Panc1 (cell line): ENCODE data around the gene CIB1. TPM values are rescaled to one million over a fixed set of nuclear protein-coding genes. Genes with fewer than 3 reads are reported as not detected.

Experiments used
- ATAC-seq: fragments of 200-7000 bp; cut with Tn5 transposase; 2 replicates; pipeline ENCODE4 v1.9.1; 2020; ENCODE audit warnings: mild to moderate bottlenecking, moderate library complexity
- BruUV-seq: library from RNA; stranded (reverse); fragments of 400-500 nt; replicated peaks from 2 replicates; lab custom pipeline; 2021; lab: Mats Ljungman, UMichigan
- CTCF ChIA-PET: fragments of 300-600 bp; sonication (Branson Sonifier 250); formaldehyde crosslinking; loops from one replicate; lab custom pipeline; 2022; ENCODE audit warnings: antibody characterized with exemption; lab: Charles Lee
- POLR2A ChIA-PET: fragments of 300-600 bp; sonication (Branson Sonifier 250); formaldehyde crosslinking; loops from one replicate; lab custom pipeline; 2022; ENCODE audit warnings: antibody characterized with exemption; lab: Charles Lee
- DNase-seq: peaks from one replicate; pipeline ENCODE4 v3.0.0-alpha.2; 2010; ENCODE audit warnings: low read depth, low spot score
- H3K27ac ChIP-seq: 2 replicates; pipeline ENCODE4 v1.5.1; 2011; ENCODE audit warnings: mild to moderate bottlenecking, low read length, inconsistent platforms
- H3K27me3 ChIP-seq: fragments of 200-500 bp; sonication (Bioruptor generic); 2 replicates; pipeline ENCODE4 v1.6.0; 2014; ENCODE audit warnings: low read length, inconsistent platforms; ENCODE audit not compliant: control insufficient read depth, insufficient read depth
- H3K36me3 ChIP-seq: fragments of 200-500 bp; sonication (Bioruptor generic); 2 replicates; pipeline ENCODE4 v1.5.1; 2014; ENCODE audit warnings: inconsistent platforms, mild to moderate bottlenecking, low read length, moderate library complexity; ENCODE audit not compliant: control insufficient read depth, insufficient read depth
- H3K4me1 ChIP-seq: 2 replicates; pipeline ENCODE4 v1.5.1; 2011; ENCODE audit warnings: inconsistent platforms, mild to moderate bottlenecking, low read length, moderate library complexity; ENCODE audit not compliant: control insufficient read depth, insufficient read depth
- H3K4me3 ChIP-seq, 2 experiments: 2 replicates each; pipeline ENCODE4 v1.5.1; 2011 to 2012; ENCODE audit warnings: low read depth in 2 of 2, low read length in 2 of 2, mild to moderate bottlenecking in 2 of 2, inconsistent platforms in 1 of 2, moderate library complexity in 1 of 2
- H3K9me3 ChIP-seq: fragments of 200-500 bp; sonication (Bioruptor generic); 2 replicates; pipeline ENCODE4 v1.5.1; 2014; ENCODE audit warnings: low read depth, mild to moderate bottlenecking, inconsistent platforms, low read length, moderate library complexity; ENCODE audit not compliant: control insufficient read depth, insufficient read depth
- CTCF ChIP-seq: fragments of 450-650 bp; IDR thresholded peaks from 2 replicates; pipeline ENCODE4 v1.5.1; 2017; ENCODE audit warnings: mild to moderate bottlenecking
- POLR2AphosphoS5 ChIP-seq: IDR thresholded peaks from 2 replicates; pipeline ENCODE4 v1.6.1; 2012; ENCODE audit warnings: mild to moderate bottlenecking, low read depth, low read length, moderate library complexity
- REST ChIP-seq, 2 experiments: IDR thresholded peaks; 2 replicates each; pipeline ENCODE4 v1.6.1; 2011 to 2012; ENCODE audit warnings: low read depth in 2 of 2, control low read depth in 1 of 2, low read length in 1 of 2, mild to moderate bottlenecking in 1 of 2, moderate library complexity in 1 of 2; ENCODE audit not compliant: insufficient read depth in 1 of 2
- SIN3A ChIP-seq: IDR thresholded peaks from 2 replicates; pipeline ENCODE4 v1.6.1; 2012; ENCODE audit warnings: low read depth, mild to moderate bottlenecking, low read length, moderate library complexity, borderline replicate concordance; ENCODE audit not compliant: insufficient read depth
- TCF7L2 ChIP-seq: IDR thresholded peaks from 2 replicates; pipeline ENCODE4 v1.6.1; 2011; ENCODE audit warnings: mild to moderate bottlenecking, low read depth, low read length, inconsistent platforms
- in situ Hi-C: cut with HindIII; loops from 2 replicates; pipeline ENCODE4 v1.10.0; 2016; ENCODE audit warnings: low sequenced_read_pairs, low pct_unique_long_range_greater_than_20kb
- intact Hi-C: fragments of 100-400 bp; cut with micrococcal nuclease; formaldehyde crosslinking; loops from one replicate; pipeline ENCODE4 v1.10.0; 2022; ENCODE audit not compliant: unreplicated experiment
- total RNA-seq: library from RNA; stranded (reverse); gene quantifications from one replicate; pipeline ENCODE4 v1.2.1, GENCODE V29; 2021; ENCODE audit not compliant: unreplicated experiment

The CIB1 gene
- total RNA-seq, 1 experiment from 2014 or later = 193 TPM

- Histone ChIP-seq H3K4me3 (no peak overlapping the region), H3K27me3 (no peaks in the 10 kb centered on the region), H3K36me3 (peaks cover 22% of the 10 kb centered on the region), H3K27ac (peak overlapping the region; percentile 100), H3K9me3 (no peaks in the 10 kb centered on the region), H3K4me1 (peaks cover 96% of the 10 kb centered on the region)
- BruUV-seq = TSS peak; percentile 7
- in situ Hi-C loops = loop anchor here (10.0 kb wide), 1 partner anchor 50 kb away; no protein-coding TSS in a partner anchor
- intact Hi-C loops = no loop called here
- ChIA-PET POLR2A (interaction anchor here (0.5 to 1.1 kb wide), 11 partner anchors 13 to 390 kb away, joined by 3 to 10 read pairs (median 4); partner anchors contain the start of gene SEMA4B), CTCF (interaction anchor here (0.6 to 1.5 kb wide), 8 partner anchors 10 to 297 kb away, joined by 3 to 7 read pairs (median 4); no protein-coding TSS in a partner anchor)
- no peak for DNase-seq
- TF ChIP-seq CTCF (no peak), REST (IDR thresholded peaks at IDR 0.05; ENCODE audit: insufficient read depth in 1 of 2, low read depth in 2 of 2, low read length in 1 of 2) (no peak), POLR2AphosphoS5 (peak; percentile 62), TCF7L2 (no peak)
- no peak for ATAC-seq
Measured at GRCh38 chr15:90214553-90215196, 19.1 kb downstream of the CIB1 start.

- Histone ChIP-seq H3K4me3 (no peak overlapping the region), H3K27me3 (no peaks in the 10 kb centered on the region), H3K9me3 (no peaks in the 10 kb centered on the region), H3K36me3 (peaks cover 22% of the 10 kb centered on the region), H3K27ac (peak overlapping the region; percentile 100), H3K4me1 (peaks cover 96% of the 10 kb centered on the region)
- DNase-seq (no peak), ATAC-seq (peak; percentile 3)
- in situ Hi-C loops (loop anchor here (10.0 kb wide), 1 partner anchor 49 kb away; no protein-coding TSS in a partner anchor), intact Hi-C loops (no loop called here)
- no TSS peak for BruUV-seq
- CTCF ChIA-PET = interaction anchor here (0.7 kb wide), 1 partner anchor 296 kb away, joined by 5 read pairs; no protein-coding TSS in a partner anchor
- TF ChIP-seq CTCF (no peak), TCF7L2 (no peak; the same call in 1 of the 2 replicates), REST (IDR thresholded peaks at IDR 0.05; ENCODE audit: insufficient read depth in 1 of 2, low read depth in 2 of 2, low read length in 1 of 2) (no peak), POLR2AphosphoS5 (no peak), SIN3A (no peak)
- POLR2A ChIA-PET = interaction anchor here (0.7 to 0.9 kb wide), 4 partner anchors 51 to 437 kb away, joined by 3 to 9 read pairs (median 6); no protein-coding TSS in a partner anchor
Measured at GRCh38 chr15:90213818-90214204, 19.9 kb downstream of the CIB1 start.
